Thyroid gland (tissue), 4 donors: ENCODE data around the gene SLC6A3.

ENCODE experiments used
- CTCF ChIP-seq, 6 experiments: fragments of 200-600 bp in 3 of 6; fragments of 450-650 bp in 3 of 6; sonication (generic) in 3 of 6; IDR thresholded peaks; one replicate each; pipeline ENCODE4 v1.5.1; 2016 to 2019; ENCODE audit warnings: antibody characterized with exemption in 6 of 6, mild to moderate bottlenecking in 2 of 6, inconsistent platforms in 1 of 6, moderate library complexity in 1 of 6
- POLR2A ChIP-seq, 2 donors: fragments of 450-650 bp; IDR thresholded peaks; one replicate each; pipeline ENCODE4 v1.6.1; 2017; ENCODE audit warnings: antibody characterized with exemption in 2 of 2, mild to moderate bottlenecking in 2 of 2, moderate library complexity in 1 of 2

- no peak for TF ChIP-seq CTCF (IDR thresholded peaks at IDR 0.05)
- no peak for TF ChIP-seq POLR2A (IDR thresholded peaks at IDR 0.05)
Observed at GRCh38 chr5:1400211-1400855, 44.9 kb downstream of the SLC6A3 start.
